Erythroblast (primary cell): ENCODE measurements around the gene CSH2.
"Not testable (repeated sequence)": the region's sequence is repeated elsewhere in the genome, so short reads cannot be mapped to it uniquely, and the experiment has no call there.

Source experiments
- GATA1 ChIP-seq: IDR thresholded peaks from 2 replicates; pipeline ENCODE4 v1.6.1; 2011; ENCODE audit warnings: low read depth, mild to moderate bottlenecking, control low read depth, low read length, moderate library complexity
- POLR2A ChIP-seq: IDR thresholded peaks from 2 replicates; pipeline ENCODE4 v1.6.1; 2011; ENCODE audit warnings: mild to moderate bottlenecking, low read length

DNA sequence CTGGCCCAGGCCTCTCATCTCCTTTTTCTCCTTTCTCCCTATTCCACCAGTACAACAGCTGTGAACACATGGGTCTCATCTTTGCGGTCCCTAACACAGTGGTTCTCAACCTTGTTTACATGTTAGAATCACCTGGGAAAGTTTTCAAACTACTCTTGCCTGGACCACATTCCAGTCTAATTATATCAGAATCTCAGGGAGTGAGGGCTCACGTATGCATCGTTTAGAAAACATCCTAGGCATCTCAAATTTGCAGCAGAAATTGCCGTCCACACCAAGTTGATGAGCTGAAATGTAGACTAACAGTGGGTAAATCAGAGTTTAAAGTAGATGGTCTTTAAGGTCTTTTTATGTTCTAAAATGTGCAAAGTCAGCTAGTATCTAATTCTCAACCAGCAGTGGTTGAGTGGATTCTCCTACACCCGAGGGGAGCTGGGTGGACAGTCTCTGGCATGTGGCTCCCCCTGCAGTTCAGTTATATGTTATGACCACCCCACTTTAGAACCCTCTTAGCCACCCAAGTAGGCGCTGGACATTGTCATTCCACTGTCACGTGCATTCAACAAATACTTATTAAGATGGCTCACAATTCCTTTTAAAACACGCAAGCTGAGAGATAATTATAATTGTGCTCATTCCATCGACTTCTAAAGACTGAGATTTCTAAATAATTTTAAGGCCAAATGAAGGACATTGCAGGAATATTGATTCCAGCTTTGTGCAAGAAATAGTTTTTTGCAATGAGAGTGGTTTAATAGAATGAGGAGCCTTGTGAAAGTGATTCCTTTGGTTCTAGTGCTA, 3.8 kb downstream of the CSH2 start:
- not testable (repeated sequence) for TF ChIP-seq POLR2A, GATA1
